GM12878 (cell line): ENCODE data around the gene CACNA1D. TPM values are rescaled to one million over a fixed set of nuclear protein-coding genes. Genes with fewer than 3 reads are reported as not detected.

Experiments used
- ATAC-seq: fragments of 200-7000 bp; cut with Tn5 transposase; 3 replicates; pipeline ENCODE4 v1.9.1; 2020; ENCODE audit warnings: mild to moderate bottlenecking, moderate library complexity
- BruUV-seq: library from RNA; stranded (reverse); fragments of 400-500 nt; replicated peaks from 2 replicates; lab custom pipeline; 2021; lab: Mats Ljungman, UMichigan
- CTCF ChIA-PET: fragments of 300-600 bp; sonication (Branson Sonifier 250); formaldehyde crosslinking; extraction: SDS; loops from one replicate; lab custom pipeline; 2021; ENCODE audit warnings: inconsistent platforms; lab: Yijun Ruan, JAX
- POLR2A ChIA-PET: fragments of 350-600 bp; formaldehyde crosslinking; extraction: SDS; loops from one replicate; lab custom pipeline; 2021; ENCODE audit warnings: inconsistent platforms; lab: Charles Lee
- RAD21 ChIA-PET: fragments of 300-600 bp; sonication (Branson Sonifier 250); formaldehyde crosslinking; loops from one replicate; lab custom pipeline; 2023; ENCODE audit warnings: antibody characterized with exemption; ENCODE audit not compliant: unreplicated experiment; lab: Charles Lee
- SMC1A ChIA-PET: fragments of 300-600 bp; sonication (Branson Sonifier 250); formaldehyde crosslinking; loops from one replicate; lab custom pipeline; 2023; ENCODE audit not compliant: unreplicated experiment, uncharacterized antibody; lab: Charles Lee
- DNase-seq: peaks from one replicate; pipeline ENCODE4 v3.0.0-alpha.2; 2011; ENCODE audit warnings: low read depth, low spot score
- FAIRE-seq: peaks from 3 replicates; lab custom pipeline; 2011; peaks lifted over from hg19 to GRCh38; lab: Jason Lieb, UNC
- H2AFZ ChIP-seq: 2 replicates; pipeline ENCODE4 v1.6.0; 2011; ENCODE audit warnings: low read depth, low read length, control low read depth; ENCODE audit not compliant: control insufficient read depth
- H3K27ac ChIP-seq: 2 replicates; pipeline ENCODE4 v1.5.1; 2011; ENCODE audit warnings: control low read depth; ENCODE audit not compliant: control insufficient read depth, insufficient read depth
- H3K27me3 ChIP-seq, 2 experiments: replicated peaks in 1 of 2; 2 replicates each; pipeline versions ENCODE4 v1.6.0 to v1.6.1; 2011; ENCODE audit warnings: low read length in 1 of 2; ENCODE audit not compliant: control insufficient read depth in 2 of 2, insufficient read depth in 2 of 2
- H3K36me3 ChIP-seq, 2 experiments: 2 replicates each; pipeline ENCODE4 v1.5.1; 2011; ENCODE audit warnings: low read length in 1 of 2; ENCODE audit not compliant: control insufficient read depth in 2 of 2, insufficient read depth in 2 of 2
- H3K4me1 ChIP-seq: 2 replicates; pipeline ENCODE4 v1.6.1; 2011; ENCODE audit warnings: mild to moderate bottlenecking, low read length, moderate library complexity, mixed read lengths; ENCODE audit not compliant: control insufficient read depth, insufficient read depth
- H3K4me2 ChIP-seq: 2 replicates; pipeline ENCODE4 v1.6.0; 2011; ENCODE audit warnings: control low read depth; ENCODE audit not compliant: control insufficient read depth, insufficient read depth
- H3K4me3 ChIP-seq: fragments of 200-600 bp; sonication (generic); 2 replicates; pipeline ENCODE4 v1.5.1; 2016
- H3K79me2 ChIP-seq: 2 replicates; pipeline ENCODE4 v1.6.0; 2011; ENCODE audit warnings: low read length; ENCODE audit not compliant: control insufficient read depth, insufficient read depth
- H3K9ac ChIP-seq: 2 replicates; pipeline ENCODE4 v1.8.0; 2011; ENCODE audit warnings: low read length, control low read depth, mixed read lengths; ENCODE audit not compliant: control insufficient read depth, insufficient read depth
- H3K9me3 ChIP-seq: replicated peaks from 3 replicates; pipeline ENCODE4 v1.5.1; 2011; ENCODE audit warnings: mild to moderate bottlenecking, low read length; ENCODE audit not compliant: control insufficient read depth, insufficient read depth
- H4K20me1 ChIP-seq: 2 replicates; pipeline ENCODE4 v1.6.0; 2011; ENCODE audit not compliant: control insufficient read depth, insufficient read depth
- ATF7 ChIP-seq: fragments of 450-650 bp; IDR thresholded peaks from 2 replicates; pipeline ENCODE4 v1.6.1; 2016; ENCODE audit warnings: low read depth, mild to moderate bottlenecking
- EGR1 ChIP-seq, 2 experiments: IDR thresholded peaks; 1 replicate in 1 of 2; 2 replicates in 1 of 2; pipeline ENCODE4 v1.6.1; 2011 to 2012; ENCODE audit warnings: low read depth in 2 of 2, low read length in 2 of 2, borderline replicate concordance in 1 of 2, mild to moderate bottlenecking in 1 of 2, moderate library complexity in 1 of 2
- FOS ChIP-seq: IDR thresholded peaks from 3 replicates; pipeline ENCODE4 v1.6.1; 2011; ENCODE audit warnings: borderline replicate concordance; ENCODE audit not compliant: insufficient read length; ENCODE audit errors: extremely low read depth
- GATAD2B ChIP-seq: fragments of 450-650 bp; conservative IDR thresholded peaks from 2 replicates; pipeline ENCODE4 v1.6.1; 2017; ENCODE audit warnings: low read depth, mild to moderate bottlenecking, moderate library complexity
- MAX ChIP-seq: IDR thresholded peaks from 2 replicates; pipeline ENCODE4 v1.6.1; 2012; ENCODE audit warnings: low read depth, low read length, improper control_type of control experiment
- MTA2 ChIP-seq: fragments of 450-650 bp; IDR thresholded peaks from 2 replicates; pipeline ENCODE4 v1.6.1; 2016; ENCODE audit warnings: low read depth, mild to moderate bottlenecking, moderate library complexity
- PKNOX1 ChIP-seq: fragments of 450-650 bp; IDR thresholded peaks from 2 replicates; pipeline ENCODE4 v1.6.1; 2016; ENCODE audit warnings: mild to moderate bottlenecking
- POLR2AphosphoS5 ChIP-seq: IDR thresholded peaks from 2 replicates; pipeline ENCODE4 v1.6.1; 2011; ENCODE audit warnings: mild to moderate bottlenecking, low read length, inconsistent platforms
- SIX5 ChIP-seq: IDR thresholded peaks from 2 replicates; pipeline ENCODE4 v1.6.1; 2011; ENCODE audit warnings: mild to moderate bottlenecking, low read depth, low read length, moderate library complexity; ENCODE audit not compliant: severe bottlenecking
- SKIL ChIP-seq: fragments of 450-650 bp; IDR thresholded peaks from 2 replicates; pipeline ENCODE4 v1.6.1; 2017; ENCODE audit warnings: mild to moderate bottlenecking, low read depth, inconsistent platforms; ENCODE audit not compliant: poor library complexity, severe bottlenecking
- TARDBP ChIP-seq: IDR thresholded peaks from 2 replicates; pipeline ENCODE4 v1.6.1; 2016; ENCODE audit warnings: borderline replicate concordance
- TCF12 ChIP-seq: IDR thresholded peaks from 2 replicates; pipeline ENCODE4 v1.6.1; 2011; ENCODE audit warnings: low read depth, mild to moderate bottlenecking, low read length
- TCF7 ChIP-seq: IDR thresholded peaks from 2 replicates; pipeline ENCODE4 v1.6.1; 2014; ENCODE audit warnings: antibody characterized with exemption, borderline replicate concordance
- YBX1 ChIP-seq: fragments of 450-650 bp; IDR thresholded peaks from 2 replicates; pipeline ENCODE4 v1.6.1; 2016; ENCODE audit warnings: antibody characterized with exemption
- ZNF592 ChIP-seq: fragments of 450-650 bp; IDR thresholded peaks from 2 replicates; pipeline ENCODE4 v1.6.1; 2017; ENCODE audit warnings: mild to moderate bottlenecking, moderate library complexity
- ZSCAN29 ChIP-seq: fragments of 450-650 bp; IDR thresholded peaks from 2 replicates; pipeline ENCODE4 v1.6.1; 2017; ENCODE audit warnings: mild to moderate bottlenecking, moderate library complexity
- WGBS: methylation state at CpG from one replicate; pipeline ENCODE4 v1.1.6; 2016; ENCODE audit warnings: low lambda C conversion rate; ENCODE audit not compliant: insufficient replicate concordance, insufficient coverage; ENCODE audit errors: missing lambda C conversion rate; 5-methylcytosine and 5-hydroxymethylcytosine counted together
- in situ Hi-C: fragments of 300-500 bp; cut with MboI; formaldehyde crosslinking; loops from 9 replicates; pipeline ENCODE4 v1.14.3; 2018; ENCODE audit warnings: mixed read lengths
- intact Hi-C: fragments of 100-400 bp; cut with micrococcal nuclease; formaldehyde crosslinking; loops from one replicate; pipeline ENCODE4 v1.14.2; 2022; ENCODE audit not compliant: unreplicated experiment
- polyA plus RNA-seq, 11 experiments: library from polyadenylated mRNA; depleted of rRNA in 4 of 11; unstranded in 6 of 11; stranded (reverse) in 5 of 11; fragments of >200 nt; fragmentation: Nextera tagmentation in 4 of 11; fragmentation: Illumina TruSeq in 1 of 11; extraction: Ambion mirVana in 4 of 11; extraction: Trizol in 1 of 11; gene quantifications; 1 replicate in 1 of 11; 2 replicates in 10 of 11; pipeline versions ENCODE4 v1.2.1 to v1.2.3, GENCODE V29; 2011 to 2016; ENCODE audit warnings: inconsistent platforms in 2 of 11, missing spikeins in 2 of 11, low read depth in 1 of 11
- total RNA-seq, 4 experiments: library from RNA; depleted of rRNA in 3 of 4; stranded (reverse); fragments of >200 nt in 3 of 4; fragmentation: Illumina TruSeq in 1 of 4; extraction: Trizol in 1 of 4; gene quantifications; 2 replicates each; pipeline versions ENCODE4 v1.2.1 to v1.2.3, GENCODE V29; 2013 to 2021

CACNA1D gene
- total and polyA plus RNA-seq, 10 of the 15 experiments (the other 5 are each of a cell fraction or from before 2014, with no cell fraction given) = 0.21 to 24.4 (median 1.6) TPM

- no peak for TF ChIP-seq ZNF592
These were observed 246.5 kb downstream of the CACNA1D start (continued) for GRCh38 chr3:53740956-53741355.

GRCh38 chr3:53744351-53744750, 249.9 kb downstream of the CACNA1D start:
- TF ChIP-seq FOS (no peak), POLR2AphosphoS5 (no peak), TCF12 (0 out of 2 replicates have a peak, but pooled peaks have one; percentile 23), SKIL (no peak), TCF7 (no peak), YBX1 (no peak), MTA2 (no peak), ZSCAN29 (no peak), GATAD2B (no peak), PKNOX1 (peak; percentile 43), MAX (no peak), SIX5 (no peak), EGR1 (IDR thresholded peaks at IDR 0.05; ENCODE audit: borderline replicate concordance in 1 of 2, low read depth in 2 of 2, low read length in 2 of 2) (no peak), TARDBP (no peak), ATF7 (no peak)
- FAIRE-seq (no peak), ATAC-seq (peak; percentile 69), DNase-seq (no peak)
- RAD21 ChIA-PET = interaction anchor here (0.8 to 1.1 kb wide), 5 partner anchors 11 to 31 kb away, joined by 3 to 4 read pairs (median 3); no protein-coding TSS in a partner anchor
- H3K4me2 ChIP-seq = no peak overlapping the region
- H3K27ac ChIP-seq = no peak overlapping the region
- in situ Hi-C loops = no loop called here
- no TSS peak for BruUV-seq
- no peak overlapping the region for H3K4me3 ChIP-seq
- H3K79me2 ChIP-seq = no peaks in the 10 kb centered on the region
- H2AFZ ChIP-seq = peak overlapping the region; percentile 52
- intact Hi-C loops = loop anchor here (10.0 kb wide), 1 partner anchor 100 kb away; the partner anchor contains the start of genes CHDH and IL17RB
- SMC1A ChIA-PET = interaction anchor here (0.5 to 1.8 kb wide), 7 partner anchors 10 to 100 kb away, joined by 3 to 9 read pairs (median 4); no protein-coding TSS in a partner anchor
- H4K20me1 ChIP-seq = no peaks in the 10 kb centered on the region
- 15% methylated on average over 8 of the region's 8 CpGs for WGBS
- no peaks in the 10 kb centered on the region for H3K9me3 ChIP-seq
- H3K27me3 ChIP-seq = no peaks in the 10 kb centered on the region
- peaks cover 19% of the 10 kb centered on the region for H3K4me1 ChIP-seq
- POLR2A ChIA-PET = interaction anchor here (0.6 to 1.3 kb wide), 2 partner anchors 31 to 444 kb away, joined by 3 read pairs; no protein-coding TSS in a partner anchor
- CTCF ChIA-PET = interaction anchor here (1.1 to 1.9 kb wide), 7 partner anchors 8 to 100 kb away, joined by 3 to 8 read pairs (median 4); no protein-coding TSS in a partner anchor
- no peaks in the 10 kb centered on the region for H3K36me3 ChIP-seq
- H3K9ac ChIP-seq = no peak overlapping the region
